B cell (primary cell): Measurements from ENCODE around the gene ZNF555. TPM values are rescaled to one million over a fixed set of nuclear protein-coding genes. Genes with fewer than 3 reads are reported as not detected.
"Not testable (repeated sequence)": the region's sequence is repeated elsewhere in the genome, so short reads cannot be mapped to it uniquely, and the experiment has no call there.

Experiments
- ATAC-seq: fragments of 200-7000 bp; cut with Tn5 transposase; one replicate; pipeline ENCODE4 v1.10.0; 2021; ENCODE audit warnings: low read depth, mild to moderate bottlenecking, moderate number of reproducible peaks, moderate library complexity
- CTCF ChIA-PET: fragments of 350-600 bp; sonication (Branson Sonifier 250); formaldehyde crosslinking; loops from one replicate; lab custom pipeline; 2021; ENCODE audit warnings: antibody characterized with exemption, inconsistent platforms; lab: Charles Lee
- POLR2A ChIA-PET: fragments of 350-600 bp; sonication (Branson Sonifier 250); formaldehyde crosslinking; loops from one replicate; lab custom pipeline; 2021; ENCODE audit warnings: antibody characterized with exemption; lab: Charles Lee
- DNase-seq: peaks from one replicate; pipeline ENCODE4 v3.0.0; 2013
- H2AFZ ChIP-seq: 2 replicates; pipeline ENCODE4 v1.6.1; 2012; ENCODE audit warnings: mild to moderate bottlenecking, low read depth, low read length; ENCODE audit not compliant: insufficient read depth, poor library complexity, severe bottlenecking
- H3K27ac ChIP-seq, 2 donors: 1 replicate in 1 of 2; 2 replicates in 1 of 2; pipeline ENCODE4 v1.5.1; 2012 to 2013; ENCODE audit warnings: low read length in 2 of 2, mild to moderate bottlenecking in 2 of 2, moderate library complexity in 1 of 2
- H3K27me3 ChIP-seq, 4 experiments: fragments of 200-600 bp in 1 of 4; sonication (generic) in 1 of 4; replicated peaks in 1 of 4; 1 replicate in 2 of 4; 2 replicates in 2 of 4; pipeline versions ENCODE4 v1.6.1 to v1.7.0; 2013 to 2016; ENCODE audit warnings: low read length in 3 of 4, mild to moderate bottlenecking in 2 of 4, mixed read lengths in 1 of 4, moderate library complexity in 1 of 4; ENCODE audit not compliant: insufficient read depth in 4 of 4, control insufficient read depth in 3 of 4; ENCODE audit errors: control extremely low read depth in 1 of 4
- H3K36me3 ChIP-seq, 2 experiments: replicated peaks in 1 of 2; 1 replicate in 1 of 2; 2 replicates in 1 of 2; pipeline versions ENCODE4 v1.6.1 to v1.7.1; 2013; ENCODE audit warnings: low read length in 1 of 2; ENCODE audit not compliant: insufficient read depth in 2 of 2, control insufficient read depth in 1 of 2; ENCODE audit errors: control extremely low read depth in 1 of 2, extremely low read depth in 1 of 2
- H3K4me1 ChIP-seq, 2 donors: fragments of 200-600 bp in 1 of 2; sonication (generic) in 1 of 2; 1 replicate in 1 of 2; 2 replicates in 1 of 2; pipeline versions ENCODE4 v1.5.1 to v1.6.1; 2013 to 2017; ENCODE audit warnings: low read length in 2 of 2; ENCODE audit not compliant: control insufficient read depth in 2 of 2, insufficient read depth in 2 of 2
- H3K4me2 ChIP-seq: replicated peaks from 2 replicates; pipeline ENCODE3; 2012; ENCODE audit warnings: mild to moderate bottlenecking, low read depth, low read length; ENCODE audit not compliant: poor library complexity, severe bottlenecking
- H3K4me3 ChIP-seq, 5 experiments: fragments of 200-600 bp in 1 of 5; sonication (generic) in 1 of 5; 1 replicate in 3 of 5; 2 replicates in 2 of 5; pipeline versions ENCODE4 v1.5.1 to v1.7.0; 2011 to 2016; ENCODE audit warnings: low read length in 4 of 5, mild to moderate bottlenecking in 4 of 5, low read depth in 2 of 5, control low read depth in 1 of 5, moderate library complexity in 1 of 5; ENCODE audit not compliant: insufficient read depth in 1 of 5; ENCODE audit errors: control extremely low read depth in 1 of 5, extremely low read depth in 1 of 5
- H3K79me2 ChIP-seq: fragments of 200-600 bp; sonication (generic); one replicate; pipeline ENCODE4 v1.6.0; 2016; ENCODE audit warnings: low read length; ENCODE audit not compliant: control insufficient read depth, insufficient read depth
- H3K9ac ChIP-seq: fragments of 200-600 bp; sonication (generic); 2 replicates; pipeline ENCODE4 v1.6.1; 2017; ENCODE audit warnings: mild to moderate bottlenecking, low read length, moderate library complexity
- H3K9me3 ChIP-seq, 3 donors: one replicate each; pipeline versions ENCODE4 v1.6.1 to v1.7.1; 2013; ENCODE audit warnings: low read length in 2 of 3; ENCODE audit not compliant: control insufficient read depth in 2 of 3, insufficient read depth in 1 of 3; ENCODE audit errors: control extremely low read depth in 1 of 3
- H4K20me1 ChIP-seq: 2 replicates; pipeline ENCODE4 v1.6.0; 2012; ENCODE audit warnings: mild to moderate bottlenecking, low read length; ENCODE audit not compliant: insufficient read depth, control insufficient read depth, poor library complexity, severe bottlenecking
- H3K27ac Mint-ChIP-seq: one replicate; pipeline ENCODE4 v1.8.0; 2021; ENCODE audit warnings: mixed read lengths
- H3K27me3 Mint-ChIP-seq: one replicate; pipeline ENCODE4 v1.8.0; 2021; ENCODE audit warnings: mixed read lengths
- H3K4me1 Mint-ChIP-seq: one replicate; pipeline ENCODE4 v1.8.0; 2021; ENCODE audit warnings: mixed read lengths
- H3K4me3 Mint-ChIP-seq: one replicate; pipeline ENCODE4 v1.8.0; 2021; ENCODE audit warnings: mixed read lengths
- H3K9me3 Mint-ChIP-seq: one replicate; pipeline ENCODE4 v1.8.0; 2022; ENCODE audit warnings: mixed read lengths; ENCODE audit not compliant: insufficient read depth
- CTCF ChIP-seq: fragments of 200-600 bp; IDR thresholded peaks from one replicate; pipeline ENCODE4 v1.8.0; 2022; ENCODE audit warnings: antibody characterized with exemption, mild to moderate bottlenecking
- EZH2 ChIP-seq: IDR thresholded peaks from 2 replicates; pipeline ENCODE4 v1.6.1; 2012; ENCODE audit warnings: borderline replicate concordance, low read depth, mild to moderate bottlenecking, moderate library complexity, low read length; ENCODE audit not compliant: insufficient read depth, poor library complexity, severe bottlenecking
- WGBS: methylation state at CpG from one replicate; pipeline ENCODE4 v1.1.5; 2013; ENCODE audit warnings: missing lambda C conversion rate; ENCODE audit not compliant: insufficient coverage; 5-methylcytosine and 5-hydroxymethylcytosine counted together
- intact Hi-C: fragments of 100-400 bp; cut with micrococcal nuclease; formaldehyde crosslinking; loops from one replicate; pipeline ENCODE4 v1.10.0; 2022
- polyA plus RNA-seq: library from polyadenylated mRNA; depleted of rRNA; stranded (reverse); fragments of >200 nt; gene quantifications from 2 replicates; pipeline ENCODE4 v1.2.3, GENCODE V29; 2012
- total RNA-seq, 2 donors: library from RNA; stranded (reverse); fragments of 120-200 nt in 1 of 2; gene quantifications; 1 replicate in 1 of 2; 2 replicates in 1 of 2; pipeline versions ENCODE4 v1.2.3 to v1.2.4, GENCODE V29; 2013 to 2022

ZNF555 gene
- total and polyA plus RNA-seq, 2 donors (not counting 1 experiment from before 2014, with no cell fraction given), result 1.8 to 7.4 TPM

- peaks cover 0 to 14% of the 10 kb centered on the region in 2 donors for H3K4me1 ChIP-seq
- no peak overlapping the region for H3K4me3 ChIP-seq
- H3K27ac ChIP-seq, result no peak overlapping the region
- no peaks in the 10 kb centered on the region for H4K20me1 ChIP-seq
- WGBS, result 80% methylated on average over 15 of the region's 16 CpGs
- ATAC-seq (no peak), DNase-seq (no peak)
- H3K36me3 ChIP-seq, result peaks cover 0 to 31% of the 10 kb centered on the region in 2 experiments
- intact Hi-C loops, result no loop called here
- H3K9ac ChIP-seq, result no peak overlapping the region
- ChIA-PET CTCF (no interaction called here), POLR2A (no interaction called here)
- H3K27me3 ChIP-seq, result no peaks in the 10 kb centered on the region
- H3K4me2 ChIP-seq, result no peak overlapping the region
- Mint-ChIP-seq H3K4me3 (no peak overlapping the region), H3K27ac (no peak overlapping the region), H3K4me1 (peaks cover 29% of the 10 kb centered on the region), H3K9me3 (no peaks in the 10 kb centered on the region), H3K27me3 (no peaks in the 10 kb centered on the region)
- no peak for TF ChIP-seq CTCF
- TF ChIP-seq EZH2, result no peak
- H3K79me2 ChIP-seq, result peaks cover 65% of the 10 kb centered on the region
- H3K9me3 ChIP-seq, result no peaks in the 10 kb centered on the region
- no peak overlapping the region for H2AFZ ChIP-seq
Measured at GRCh38 chr19:2791876-2792275, 49.4 kb upstream of the ZNF555 start.

- DNase-seq, H3K4me3 Mint-ChIP-seq, H3K27ac Mint-ChIP-seq, intact Hi-C loops, H3K27me3 ChIP-seq, H3K9ac ChIP-seq, H3K4me2 ChIP-seq, H3K27ac ChIP-seq, H3K27me3 Mint-ChIP-seq, POLR2A ChIA-PET, ATAC-seq, H3K9me3 ChIP-seq, H2AFZ ChIP-seq, H3K4me3 ChIP-seq, H4K20me1 ChIP-seq, CTCF ChIA-PET, H3K9me3 Mint-ChIP-seq: not testable (repeated sequence)
- H3K79me2 ChIP-seq, result peaks cover 57% of the 10 kb centered on the region
- 90% methylated on average over 9 of the region's 10 CpGs for WGBS
- peaks cover 0 to 39% of the 10 kb centered on the region in 2 experiments for H3K36me3 ChIP-seq
- peaks cover 24% of the 10 kb centered on the region for H3K4me1 Mint-ChIP-seq
- H3K4me1 ChIP-seq, result peaks cover 0 to 14% of the 10 kb centered on the region in 2 donors
Measured at GRCh38 chr19:2792666-2793065, 48.6 kb upstream of the ZNF555 start.
